Skin epidermis (tissue), 12 donors: ENCODE data around the gene LATS2.
"Not testable (repeated sequence)": the region's sequence is repeated elsewhere in the genome, so short reads cannot be mapped to it uniquely, and the experiment has no call there.

ENCODE experiments used
- H3K27ac ChIP-seq, 21 experiments: fragments of 200-600 bp; sonication (generic) in 11 of 21; one replicate each; pipeline ENCODE4 v1.5.0; 2020; ENCODE audit warnings: mild to moderate bottlenecking in 3 of 21, inconsistent platforms in 2 of 21, moderate library complexity in 2 of 21
- H3K4me3 ChIP-seq, 7 experiments: fragments of 200-600 bp; sonication (generic) in 2 of 7; one replicate each; pipeline ENCODE4 v1.5.0; 2020; ENCODE audit warnings: inconsistent platforms in 2 of 7, mild to moderate bottlenecking in 2 of 7, moderate library complexity in 1 of 7

The LATS2 gene

DNA sequence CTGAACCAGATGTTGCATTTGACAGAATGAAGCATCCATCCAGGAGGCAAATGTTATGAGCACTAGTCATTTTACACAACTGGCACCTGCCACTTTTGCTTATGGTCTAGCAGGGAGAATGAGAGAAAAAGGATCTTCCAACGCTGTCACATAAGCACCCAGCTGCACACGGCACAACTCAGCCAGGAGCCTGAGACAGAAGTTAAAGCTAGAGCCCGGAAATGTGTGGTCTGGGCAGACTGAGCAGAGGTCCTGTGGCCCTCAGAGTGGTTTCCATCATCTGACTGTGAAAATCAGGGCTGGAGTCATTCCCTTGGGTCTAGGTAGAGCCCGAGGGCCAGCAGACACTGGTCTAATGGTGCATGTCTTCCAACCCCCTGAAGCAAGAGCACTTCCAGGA lies 80.5 kb downstream of the LATS2 start:
- Histone ChIP-seq H3K4me3 (no peak overlapping the region), H3K27ac (no peak overlapping the region)

DNA sequence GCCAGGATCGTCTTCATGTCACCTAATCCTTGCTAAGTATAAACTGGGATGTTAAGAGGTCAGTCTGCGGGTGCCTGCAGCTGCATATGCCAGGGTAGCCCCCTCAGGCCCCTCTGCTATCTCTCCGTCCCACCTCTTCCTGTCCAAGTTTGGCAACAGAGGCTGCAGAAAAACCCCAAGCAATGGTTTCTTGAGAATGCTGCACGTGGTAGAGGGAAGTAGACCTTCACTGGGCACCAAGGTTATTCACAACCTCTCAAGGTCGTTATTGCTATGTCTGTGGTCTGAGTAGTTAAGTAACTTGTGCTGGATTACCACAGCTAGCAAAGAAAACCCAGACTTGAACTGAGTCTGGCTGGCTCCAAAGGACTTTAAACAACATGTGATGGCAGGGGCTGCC lies 81.0 kb downstream of the LATS2 start:
- H3K27ac ChIP-seq = no peak overlapping the region
- H3K4me3 ChIP-seq = no peak overlapping the region

DNA sequence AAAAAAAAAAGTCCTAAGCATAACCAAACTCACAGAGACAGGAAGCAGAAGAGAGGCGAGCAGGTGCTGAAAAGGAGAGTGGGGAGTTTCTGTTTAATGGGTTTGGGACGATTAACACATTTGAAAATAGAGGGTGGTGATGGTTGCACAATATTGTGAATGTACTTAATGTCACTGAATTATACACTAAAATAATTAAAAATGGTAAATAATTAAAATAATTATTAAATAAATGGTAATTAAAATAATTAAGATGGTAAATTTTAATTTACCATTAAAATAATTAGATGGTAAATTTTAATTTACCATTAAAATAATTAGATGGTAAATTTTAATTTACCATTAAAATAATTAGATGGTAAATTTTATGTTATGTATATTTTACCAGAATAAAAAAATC lies 84.0 kb downstream of the LATS2 start:
- Histone ChIP-seq H3K4me3 (no peak overlapping the region), H3K27ac (no peak overlapping the region)

- Histone ChIP-seq H3K4me3 (no peak overlapping the region), H3K27ac (no peak overlapping the region)
Observed at GRCh38 chr13:20974981-20975585, 86.3 kb downstream of the LATS2 start.

GRCh38 chr13:20973886-20974425 lies 87.4 kb downstream of the LATS2 start:
- Histone ChIP-seq H3K4me3 (no peak overlapping the region), H3K27ac (no peak overlapping the region)

DNA sequence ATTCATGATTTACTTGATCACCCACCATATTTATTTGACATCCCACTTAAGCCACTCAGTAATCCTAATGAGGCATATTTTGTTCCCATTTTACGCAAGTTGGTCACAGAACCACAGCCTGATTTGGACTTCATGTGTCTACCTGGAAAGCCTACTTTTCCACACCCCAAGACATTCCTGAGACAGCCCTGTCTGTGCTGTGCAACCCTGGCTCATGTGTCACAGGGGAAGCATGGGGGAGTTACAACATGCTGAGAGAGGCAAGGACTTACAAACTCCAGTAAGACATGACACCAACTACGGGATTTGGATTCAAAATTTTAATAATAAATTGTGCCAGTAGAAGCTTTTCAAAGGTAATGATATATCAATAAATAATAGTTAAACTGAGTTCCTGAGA lies 88.7 kb downstream of the LATS2 start:
- Histone ChIP-seq H3K27ac (no peak overlapping the region), H3K4me3 (no peak overlapping the region)

DNA sequence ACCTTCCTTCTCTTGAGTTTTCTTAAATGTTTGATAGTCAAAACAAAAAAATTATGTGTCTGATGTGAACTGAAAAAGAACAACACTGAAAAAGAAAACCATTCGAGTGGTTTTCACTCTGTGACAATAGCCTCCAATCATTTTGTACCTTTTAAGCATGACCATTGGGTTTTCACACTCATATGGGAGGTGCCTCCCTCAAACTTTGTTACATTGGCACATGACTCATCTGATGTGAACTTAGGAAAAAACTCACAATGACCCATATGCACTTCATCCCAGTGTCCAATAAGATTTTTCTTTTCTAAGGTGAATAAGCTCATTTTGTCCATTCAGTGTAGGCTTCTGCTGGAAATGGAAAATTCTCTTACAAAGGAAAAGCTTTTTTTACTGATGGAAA lies 92.2 kb downstream of the LATS2 start:
- Histone ChIP-seq H3K4me3 (no peak overlapping the region), H3K27ac (no peak overlapping the region)

DNA sequence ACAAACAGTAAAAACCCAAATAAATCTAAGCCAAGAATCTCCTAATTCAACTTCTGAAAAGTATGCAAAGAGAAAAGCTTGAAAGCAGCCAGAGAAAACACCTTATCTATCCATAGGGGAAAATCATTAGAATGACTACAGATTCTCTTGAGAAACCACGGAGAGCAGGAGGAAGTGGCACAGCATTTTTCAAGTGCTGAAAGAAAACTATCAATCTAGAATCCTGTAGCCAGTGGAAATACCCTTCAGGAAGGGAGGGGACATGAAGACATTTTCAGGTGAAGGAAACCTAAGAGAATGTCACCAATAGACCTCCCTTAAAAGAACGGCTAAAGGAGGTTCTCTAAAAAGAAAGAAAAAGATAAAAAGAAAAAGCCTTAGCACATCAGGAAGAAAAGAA lies 92.6 kb downstream of the LATS2 start:
- H3K4me3 ChIP-seq = no peak overlapping the region

DNA sequence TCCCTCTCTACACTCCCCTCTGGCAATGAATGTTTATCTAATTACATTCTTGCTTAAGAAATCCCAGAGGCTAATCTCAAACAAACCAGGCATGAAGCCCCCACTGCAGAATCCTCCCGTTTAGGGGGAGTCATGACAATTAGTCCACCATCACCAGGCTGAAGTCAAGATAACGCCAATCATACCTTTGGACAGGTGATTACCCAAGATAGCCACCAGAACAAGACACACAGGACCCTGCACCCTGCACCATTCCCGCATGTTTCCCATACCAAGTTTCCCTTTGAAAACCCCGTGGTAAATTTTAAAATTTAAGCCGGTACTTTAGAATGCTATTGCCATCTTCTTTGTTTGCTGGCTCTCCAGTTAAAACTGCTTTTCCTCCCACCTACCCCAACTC lies 94.0 kb downstream of the LATS2 start:
- Histone ChIP-seq H3K4me3 (no peak overlapping the region), H3K27ac (no peak overlapping the region)

More for the DNA sequence above, 92.6 kb downstream of the LATS2 start:
- no peak overlapping the region for H3K27ac ChIP-seq

DNA sequence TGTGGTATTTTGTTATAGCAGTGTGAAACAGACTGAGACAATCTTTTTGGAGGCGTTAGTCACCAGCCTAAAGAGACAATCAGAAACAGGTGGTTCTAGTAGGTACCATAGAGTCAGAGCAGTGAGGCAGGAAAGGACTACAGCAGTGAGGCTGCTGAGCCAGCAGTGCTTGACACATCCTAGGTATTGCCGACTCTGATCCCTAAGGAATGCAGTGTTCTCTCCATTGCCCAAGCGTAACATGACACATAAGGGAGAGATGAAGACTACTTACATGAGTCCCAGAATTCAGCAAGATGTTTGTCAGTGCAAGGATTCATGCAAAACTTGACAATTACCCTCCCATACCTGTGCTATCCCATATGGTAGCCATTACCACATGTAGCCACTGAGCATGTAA lies 96.5 kb downstream of the LATS2 start:
- no peak overlapping the region for H3K27ac ChIP-seq
- H3K4me3 ChIP-seq = no peak overlapping the region

DNA sequence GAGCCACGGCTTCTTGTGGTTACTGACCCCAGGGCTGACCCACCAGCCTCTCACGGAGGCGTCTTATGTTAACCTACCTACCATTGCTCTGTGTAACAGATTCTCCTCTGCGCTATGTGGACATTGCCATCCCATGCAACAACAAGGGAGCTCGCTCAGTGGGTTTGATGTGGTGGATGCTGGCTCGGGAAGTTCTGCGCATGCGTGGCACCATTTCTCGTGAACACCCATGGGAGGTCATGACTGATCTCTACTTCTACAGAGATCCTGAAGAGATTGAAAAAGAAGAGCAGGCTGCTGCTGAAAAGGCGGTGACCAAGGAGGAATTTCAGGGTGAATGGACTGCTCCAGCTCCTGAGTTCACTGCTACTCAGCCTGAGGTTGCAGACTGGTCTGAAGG lies 99.7 kb downstream of the LATS2 start:
- H3K27ac ChIP-seq, H3K4me3 ChIP-seq: not testable (repeated sequence)

DNA sequence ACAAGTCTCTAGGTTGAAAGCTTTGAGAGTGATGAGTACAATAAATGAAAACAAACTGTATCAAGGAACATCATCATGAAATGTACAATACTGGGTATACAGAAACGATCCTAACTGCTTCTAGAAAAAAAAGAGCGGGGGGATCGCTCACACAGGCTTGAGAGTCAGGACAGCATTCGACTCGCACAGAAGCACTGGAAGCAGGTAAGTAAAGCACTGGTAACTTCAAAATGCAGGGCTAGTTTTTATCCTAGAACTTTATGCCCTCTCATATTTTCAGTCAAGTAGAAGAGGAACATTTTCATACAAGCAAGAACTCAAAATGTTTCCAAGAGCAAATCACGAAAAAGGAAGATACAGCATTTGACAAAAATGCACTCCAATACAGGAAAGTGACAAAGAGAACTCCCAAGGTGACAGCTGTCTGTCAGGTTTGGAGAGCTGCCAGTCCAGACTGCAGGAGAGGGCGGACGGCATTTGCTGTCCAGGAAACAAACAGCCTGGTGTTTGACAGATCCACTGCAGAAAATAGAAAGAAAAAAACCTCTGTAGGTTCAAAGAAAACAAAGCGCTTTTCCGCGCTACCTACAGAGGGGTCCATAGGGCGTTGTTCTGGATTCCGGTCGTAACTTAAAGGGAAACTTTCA lies 100.6 kb downstream of the LATS2 start:
- Histone ChIP-seq H3K4me3 (no peak overlapping the region), H3K27ac (no peak overlapping the region)

GRCh38 chr13:20957049-20957620 lies 104.3 kb downstream of the LATS2 start:
- H3K27ac ChIP-seq = not testable (repeated sequence)

GRCh38 chr13:20955496-20955895 lies 105.9 kb downstream of the LATS2 start:
- Histone ChIP-seq H3K4me3 (no peak overlapping the region), H3K27ac (no peak overlapping the region)

More at GRCh38 chr13:20957049-20957620, 104.3 kb downstream of the LATS2 start:
- H3K4me3 ChIP-seq = not testable (repeated sequence)

- Histone ChIP-seq H3K27ac (no peak overlapping the region), H3K4me3 (no peak overlapping the region)
Observed at GRCh38 chr13:20953245-20953931, 108.0 kb downstream of the LATS2 start.

GRCh38 chr13:20952838-20953237 lies 108.5 kb downstream of the LATS2 start:
- no peak overlapping the region for H3K4me3 ChIP-seq
- H3K27ac ChIP-seq = no peak overlapping the region

- not testable (repeated sequence) for H3K27ac ChIP-seq, H3K4me3 ChIP-seq
Observed at GRCh38 chr13:20948001-20948400, 113.4 kb downstream of the LATS2 start.

- H3K27ac ChIP-seq = no peak overlapping the region
- peak overlapping the region in 1 of 7 experiments; percentile 3 for H3K4me3 ChIP-seq
Observed at GRCh38 chr13:20945952-20946383, 115.4 kb downstream of the LATS2 start.

GRCh38 chr13:20942938-20943559 lies 118.3 kb downstream of the LATS2 start:
- H3K4me3 ChIP-seq = no peak overlapping the region
- H3K27ac ChIP-seq = peak overlapping the region in 10 of 21 experiments; percentile 7 to 72 (median 57)

DNA sequence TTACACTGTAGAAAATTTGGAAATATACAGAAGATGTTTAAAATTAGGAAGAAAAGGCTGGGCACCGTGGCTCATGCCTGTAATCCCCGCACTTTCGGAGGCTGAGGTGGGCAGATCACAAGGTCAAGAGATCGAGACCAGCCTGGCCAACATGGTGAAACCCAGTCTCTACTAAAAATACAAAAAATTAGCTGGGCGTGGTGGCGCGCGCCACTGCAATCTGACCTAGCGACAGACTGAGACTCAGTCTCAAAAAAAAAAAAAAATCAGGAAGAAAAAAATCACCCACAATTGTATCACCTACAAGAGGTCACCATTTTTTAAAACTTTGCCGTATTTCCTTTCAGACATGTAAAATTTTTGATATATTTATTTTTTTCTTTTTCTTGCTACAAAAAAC lies 120.9 kb downstream of the LATS2 start:
- H3K4me3 ChIP-seq = not testable (repeated sequence)
- peak overlapping the region in 1 of 21 experiments; percentile 70 for H3K27ac ChIP-seq
